ENCODE data around the gene TMEM175.

Gene TMEM175

GRCh38 chr4:960636-961350, 28.5 kb downstream of the TMEM175 start:
- DNase-seq: no peak

DNA sequence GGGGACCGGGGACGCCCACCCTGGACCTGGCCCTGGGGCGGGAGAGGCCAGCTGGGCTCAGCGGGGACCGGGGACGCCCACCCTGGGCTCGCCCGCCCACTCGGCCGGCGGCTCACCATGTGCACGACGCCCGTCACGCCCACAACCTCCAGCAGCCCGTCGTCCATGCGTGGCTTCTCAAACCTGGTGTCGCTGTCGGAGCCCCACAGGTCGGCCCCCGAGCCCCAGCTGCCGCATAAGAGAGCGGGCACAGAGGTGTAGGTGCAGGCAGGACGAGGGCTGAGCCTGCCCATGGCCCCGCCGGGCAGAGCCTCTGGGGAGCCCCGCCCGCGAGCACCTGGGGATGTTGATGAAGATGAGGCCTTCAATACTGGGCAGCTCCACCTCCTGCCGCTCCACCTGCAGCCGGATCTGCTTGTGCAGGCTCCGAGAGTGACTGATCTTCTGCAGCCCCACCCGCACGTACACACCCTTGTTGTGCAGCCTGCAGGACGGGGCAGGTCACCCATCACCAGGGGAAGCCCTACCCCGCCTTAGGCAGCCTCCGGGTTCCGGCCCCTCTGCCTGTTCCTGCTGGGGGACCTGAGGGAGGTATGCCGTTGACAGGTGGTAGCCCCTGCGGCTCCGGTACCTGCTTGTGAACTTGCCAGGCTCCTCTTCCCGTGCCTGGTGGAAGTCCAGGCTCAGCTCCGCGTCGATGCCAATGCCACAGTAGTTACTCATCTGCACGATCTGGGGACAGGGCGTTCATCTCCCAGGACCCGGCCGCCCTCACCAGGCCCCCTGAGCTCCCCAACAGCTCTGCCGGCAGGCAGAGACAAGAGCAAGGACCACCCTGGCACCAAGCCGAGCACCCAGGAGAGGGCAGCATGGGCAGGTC, 29.3 kb downstream of the TMEM175 start:
- DNase-seq: no peak

- no peak for DNase-seq
These were observed 30.3 kb downstream of the TMEM175 start for GRCh38 chr4:962231-963208.

DNA sequence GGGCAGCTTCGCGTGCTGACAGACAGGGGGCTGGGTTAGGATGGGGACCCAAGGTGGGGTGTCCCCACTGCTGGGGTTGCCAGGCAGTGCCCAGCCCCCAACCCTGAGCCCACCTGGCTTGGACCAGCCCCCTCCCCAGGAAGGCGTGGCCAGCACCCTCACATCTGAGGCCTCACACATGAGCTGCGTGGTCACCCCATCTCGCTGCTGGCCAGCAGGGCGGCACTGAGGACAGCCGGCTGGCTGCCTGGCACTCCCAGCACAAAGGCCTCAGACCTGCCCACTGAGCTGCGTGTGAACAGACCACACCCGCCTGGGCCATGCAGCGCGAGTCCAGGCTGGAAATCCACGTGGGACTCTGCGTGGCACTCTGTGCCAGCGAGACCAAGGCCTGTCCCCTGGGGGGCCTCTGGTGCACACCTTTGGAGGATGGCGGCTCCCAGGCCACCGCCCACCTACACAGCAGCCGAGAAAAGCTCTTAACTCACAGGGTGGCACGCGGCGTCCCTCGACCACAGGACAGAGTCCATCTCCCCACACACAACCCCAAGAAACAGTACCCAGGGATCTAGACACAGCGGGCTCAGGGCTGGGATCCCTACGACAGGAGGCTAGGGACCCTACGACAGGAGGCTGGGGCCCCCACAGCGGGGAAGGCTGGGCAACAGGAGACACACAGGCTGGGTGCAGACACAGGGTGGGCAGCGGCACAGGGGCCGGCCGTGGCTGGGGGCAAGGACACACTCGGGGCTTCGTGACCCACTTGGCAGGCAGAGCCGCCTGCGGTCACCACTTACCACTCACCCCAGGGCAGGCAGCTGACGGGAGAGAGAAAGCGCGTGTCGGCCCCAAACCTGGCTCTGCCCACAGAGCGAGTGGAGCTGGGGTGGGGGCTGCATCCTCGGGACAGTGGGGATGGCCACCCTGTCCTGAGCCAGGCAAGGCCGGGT, 31.3 kb downstream of the TMEM175 start:
- no peak for DNase-seq

DNA sequence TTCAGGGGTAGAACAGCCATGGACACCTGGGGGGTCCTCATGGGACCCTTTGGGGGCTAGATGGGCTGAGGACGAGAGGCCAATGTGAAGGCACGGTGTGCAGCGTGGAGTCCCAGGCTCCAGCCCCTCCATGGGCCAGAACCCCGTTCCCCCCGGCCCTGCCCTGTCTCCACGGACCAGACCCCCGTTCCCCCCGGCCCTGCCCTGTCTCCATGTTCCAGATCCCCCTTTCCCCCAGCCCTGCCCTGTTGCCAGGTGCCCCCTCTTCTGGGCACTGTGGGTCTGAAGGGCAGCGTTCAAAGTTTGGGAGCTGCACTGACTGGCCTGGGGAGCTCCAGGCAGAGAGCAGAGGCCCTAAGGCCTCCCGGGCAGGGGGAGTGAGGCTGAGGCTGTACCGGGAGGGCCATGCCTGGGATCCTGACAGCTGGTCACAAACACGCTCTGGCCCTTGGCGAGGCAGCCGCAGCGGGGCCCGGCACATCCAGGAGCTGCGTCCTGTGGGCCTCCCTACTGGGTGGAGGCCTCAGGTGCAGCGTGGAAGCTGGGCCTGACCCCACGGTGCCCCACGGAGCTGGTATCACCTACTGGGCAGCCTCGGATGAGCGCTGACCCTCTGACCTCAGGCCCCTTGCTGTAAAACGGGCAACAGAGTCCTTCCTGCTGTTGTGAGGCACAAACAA, 32.2 kb downstream of the TMEM175 start:
- no peak for DNase-seq

DNA sequence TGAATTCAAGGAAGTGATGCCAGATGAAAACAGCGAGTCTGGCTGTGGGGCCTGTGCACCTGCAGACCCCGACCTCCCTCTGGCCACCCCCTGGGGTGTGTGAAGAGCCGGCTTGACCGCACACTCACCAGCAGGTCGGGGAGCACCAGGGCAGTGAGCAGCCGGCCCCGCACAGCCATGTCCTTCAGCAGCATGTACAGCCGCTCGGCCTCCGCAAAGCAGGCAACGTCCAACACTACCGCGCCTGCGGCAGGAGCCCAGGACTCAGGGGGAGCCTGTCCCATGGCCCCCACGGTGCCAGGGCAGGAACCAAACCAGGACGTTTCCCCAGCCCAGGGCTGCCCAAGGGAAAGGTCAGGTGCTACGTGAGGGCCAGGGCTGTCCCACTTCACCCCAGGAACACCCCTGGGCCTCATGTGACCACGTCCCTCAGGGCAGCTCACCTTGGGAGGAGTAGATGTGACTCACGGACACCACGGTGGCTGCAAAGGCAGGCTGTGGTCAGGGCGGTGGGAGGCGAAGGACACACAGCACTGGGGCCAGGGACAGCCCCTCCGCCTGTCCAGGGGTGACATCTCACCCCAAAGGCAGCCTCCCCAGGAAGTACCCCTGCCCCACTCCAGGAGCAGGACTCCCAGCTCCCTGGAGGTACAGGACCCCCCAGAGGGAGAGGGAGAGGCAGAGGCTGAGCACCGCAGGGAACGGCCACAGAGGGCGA, 32.9 kb downstream of the TMEM175 start:
- DNase-seq: no peak

DNA sequence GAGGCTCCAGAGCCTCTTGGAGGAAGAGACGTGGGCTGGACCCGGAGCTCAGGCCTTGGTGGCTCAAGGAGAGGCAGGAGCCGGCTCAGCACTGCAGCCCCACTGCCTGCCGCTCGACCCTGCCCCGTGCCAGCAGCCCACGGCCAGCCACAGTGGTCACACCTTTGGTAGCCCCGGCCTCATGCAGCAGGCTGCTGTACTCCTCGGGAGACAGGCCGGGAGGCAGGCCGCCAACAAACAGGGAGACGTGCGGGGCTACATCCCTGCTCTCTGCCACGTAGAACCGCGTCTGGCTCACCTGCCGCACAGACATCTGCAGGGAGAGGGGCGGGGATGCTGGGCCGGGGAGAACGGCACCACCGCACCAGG, 33.5 kb downstream of the TMEM175 start:
- no peak for DNase-seq

- DNase-seq: no peak
These were observed 34.2 kb downstream of the TMEM175 start for GRCh38 chr4:966266-967112.

GRCh38 chr4:967113-968104, 35.1 kb downstream of the TMEM175 start:
- no peak for DNase-seq

DNA sequence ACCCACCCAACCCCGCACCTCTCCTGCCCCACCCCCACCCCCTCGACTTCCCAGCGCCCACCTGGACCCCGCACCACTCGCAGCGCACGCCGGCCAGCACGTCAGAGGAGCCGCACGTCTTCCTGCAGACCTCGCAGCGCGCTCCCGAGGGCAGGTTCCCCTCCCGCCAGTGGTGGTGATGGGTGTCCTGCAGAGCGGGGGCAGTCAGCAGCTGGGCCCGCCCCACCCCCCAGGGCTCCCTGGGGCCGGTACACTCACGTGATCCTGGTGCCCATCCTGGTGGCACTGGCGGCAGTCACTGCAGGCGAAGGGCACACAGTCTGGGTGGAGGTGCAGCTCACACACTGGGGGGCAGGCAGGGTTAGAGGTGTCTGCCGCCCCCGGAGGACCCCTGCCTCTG, 36.0 kb downstream of the TMEM175 start:
- DNase-seq: no peak

- no peak for DNase-seq
These were observed 36.5 kb downstream of the TMEM175 start for GRCh38 chr4:968621-969394.

GRCh38 chr4:970046-970745, 37.9 kb downstream of the TMEM175 start:
- no peak for DNase-seq

GRCh38 chr4:970854-971520, 38.7 kb downstream of the TMEM175 start:
- no peak for DNase-seq

GRCh38 chr4:971666-972500, 39.6 kb downstream of the TMEM175 start:
- DNase-seq: no peak

All from OCI-M1 (cell line).